SIG-M5 treated with dmso at 0.1 percent for 504 hours (cell line): ENCODE data around the gene ROBO1.

ENCODE experiments used
- DNase-seq: peaks from one replicate; lab custom pipeline; 2025; ENCODE audit not compliant: unreplicated experiment; lab: John Stamatoyannopoulos, UW

Gene ROBO1

GRCh38 chr3:78823434-78823833 is 944.4 kb downstream of the ROBO1 start:
- no peak for DNase-seq

GRCh38 chr3:78822726-78823125 is 945.1 kb downstream of the ROBO1 start:
- no peak for DNase-seq

- no peak for DNase-seq
Observed at GRCh38 chr3:78820542-78820941, 947.3 kb downstream of the ROBO1 start.

GRCh38 chr3:78818161-78818985 is 949.4 kb downstream of the ROBO1 start:
- DNase-seq = no peak

GRCh38 chr3:78814893-78815562 is 952.8 kb downstream of the ROBO1 start:
- no peak for DNase-seq

- DNase-seq = no peak
Observed at GRCh38 chr3:78812166-78812565, 955.6 kb downstream of the ROBO1 start.

GRCh38 chr3:78809966-78810365 is 957.8 kb downstream of the ROBO1 start:
- DNase-seq = no peak

GRCh38 chr3:78804251-78805037 is 963.4 kb downstream of the ROBO1 start:
- DNase-seq = no peak

GRCh38 chr3:78802562-78802930 is 965.3 kb downstream of the ROBO1 start:
- DNase-seq = no peak

GRCh38 chr3:78801926-78802561 is 965.8 kb downstream of the ROBO1 start:
- no peak for DNase-seq

GRCh38 chr3:78799681-78800080 is 968.1 kb downstream of the ROBO1 start:
- no peak for DNase-seq

- no peak for DNase-seq
Observed at GRCh38 chr3:78798266-78798832, 969.4 kb downstream of the ROBO1 start.

GRCh38 chr3:78794431-78794830 is 973.4 kb downstream of the ROBO1 start:
- DNase-seq = no peak

- no peak for DNase-seq
Observed at GRCh38 chr3:78792733-78793132, 975.1 kb downstream of the ROBO1 start.

- DNase-seq = no peak
Observed at GRCh38 chr3:78792212-78792611, 975.6 kb downstream of the ROBO1 start.

- DNase-seq = no peak
Observed at GRCh38 chr3:78791753-78792152, 976.0 kb downstream of the ROBO1 start.

- no peak for DNase-seq
Observed at GRCh38 chr3:78788839-78789238, 979.0 kb downstream of the ROBO1 start.

- no peak for DNase-seq
Observed at GRCh38 chr3:78785004-78785403, 982.8 kb downstream of the ROBO1 start.

- no peak for DNase-seq
Observed at GRCh38 chr3:78781351-78781750, 986.4 kb downstream of the ROBO1 start.

GRCh38 chr3:78765671-78766485 is 1001.9 kb downstream of the ROBO1 start:
- no peak for DNase-seq
